ENCODE measurements around the gene PCSK7. TPM values are rescaled to one million over a fixed set of nuclear protein-coding genes. Genes with fewer than 3 reads are reported as not detected.

Gene PCSK7
- total and polyA plus RNA-seq, 2 donors (not counting 3 experiments of a cell fraction or from before 2014, with no cell fraction given), result 40.8 to 72.7 TPM

- intact Hi-C loops (cut with micrococcal nuclease) (loop anchor here (2.0 kb wide), 1 partner anchor 21 kb away; the partner anchor contains the start of gene SIDT2), dilution Hi-C loops (cut with MboI; ENCODE audit: extremely low pct_ligation_motif_present, low sequenced_read_pairs) (no loop called here)
- BruUV-seq (replicated peaks), result no TSS peak
- Histone ChIP-seq H2AFZ (ENCODE audit: low read depth, low read length) (no peak overlapping the region), H3K27ac (ENCODE audit: insufficient read depth, low read depth, low read length) (no peak overlapping the region), H3K4me1 (ENCODE audit: control insufficient read depth, extremely low read depth, insufficient read depth, low read length) (peaks cover 9% of the 10 kb centered on the region), H3K9ac (replicated peaks; ENCODE audit: extremely low read depth, insufficient read depth, low read length) (no peak overlapping the region), H3K36me3 (ENCODE audit: control insufficient read depth in 2 of 2, extremely low read depth in 1 of 2, insufficient read depth in 2 of 2, low read length in 2 of 2) (peaks cover 0 to 4% of the 10 kb centered on the region in 2 experiments), H3K9me1 (replicated peaks; ENCODE audit: control insufficient read depth, extremely low read depth, insufficient read depth, low read length) (no peaks in the 10 kb centered on the region), H3K27me3 (ENCODE audit: control insufficient read depth in 2 of 2, insufficient read depth in 2 of 2, low read length in 2 of 2) (no peaks in the 10 kb centered on the region), H3K79me2 (ENCODE audit: control insufficient read depth, insufficient read depth, low read length) (no peaks in the 10 kb centered on the region), H4K20me1 (replicated peaks; ENCODE audit: control insufficient read depth, extremely low read depth, insufficient read depth, low read length) (no peaks in the 10 kb centered on the region), H3K4me2 (ENCODE audit: insufficient read depth, low read length) (no peak overlapping the region), H3K9me3 (replicated peaks; ENCODE audit: control insufficient read depth, insufficient read depth, low read length) (no peaks in the 10 kb centered on the region), H3K4me3 (replicated peaks in 1 of 3; ENCODE audit: insufficient read depth in 1 of 3, low read depth in 1 of 3, low read length in 3 of 3) (no peak overlapping the region)
- CTCF ChIA-PET, result interaction anchor here (1.1 to 1.3 kb wide), 2 partner anchors 17 to 26 kb away, joined by 3 read pairs; no protein-coding TSS in a partner anchor
- no peak for FAIRE-seq
- DNase-seq (ENCODE audit: low read depth, low spot score), result no peak
- no peak for TF ChIP-seq CTCF (IDR thresholded peaks at IDR 0.05; ENCODE audit: extremely low read depth in 1 of 2, insufficient read depth in 1 of 2, low read depth in 1 of 2, low read length in 2 of 2)
- no peak for TF ChIP-seq POLR2AphosphoS5 (IDR thresholded peaks at IDR 0.05; ENCODE audit: insufficient read depth, low read depth, low read length)
- POLR2A ChIA-PET, result interaction anchor here (0.6 kb wide), 2 partner anchors 13 to 101 kb away, joined by 3 to 5 read pairs; no protein-coding TSS in a partner anchor
Observed at GRCh38 chr11:117199916-117200812, 31.7 kb downstream of the PCSK7 start.
